HCT116 (cell line): ENCODE measurements around the gene THBS1. TPM values are rescaled to one million over a fixed set of nuclear protein-coding genes. Genes with fewer than 3 reads are reported as not detected.

Experiments used
- ATAC-seq: fragments of 200-7000 bp; cut with Tn5 transposase; 2 replicates; pipeline ENCODE4 v1.9.1; 2020; ENCODE audit warnings: mild to moderate bottlenecking, moderate library complexity
- BruUV-seq: library from RNA; stranded (reverse); fragments of 400-500 nt; replicated peaks from 2 replicates; lab custom pipeline; 2021; lab: Mats Ljungman, UMichigan
- CTCF ChIA-PET: fragments of 300-600 bp; sonication (Branson Sonifier 250); formaldehyde crosslinking; loops from one replicate; lab custom pipeline; 2021; ENCODE audit warnings: antibody characterized with exemption; lab: Charles Lee
- POLR2A ChIA-PET: fragments of 300-600, 350-600 bp; sonication (Branson Sonifier 250); formaldehyde crosslinking; loops from one replicate; lab custom pipeline; 2021; ENCODE audit warnings: antibody characterized with exemption; lab: Charles Lee
- RAD21 ChIA-PET, 2 experiments: fragments of 300-600 bp; sonication (Branson Sonifier 250); formaldehyde crosslinking; loops; one replicate each; lab custom pipeline; 2023; ENCODE audit warnings: low total read pairs in 2 of 2; ENCODE audit not compliant: uncharacterized antibody in 2 of 2, unreplicated experiment in 2 of 2, low non-redundant PET in 1 of 2; lab: Charles Lee
- DNase-seq: peaks from one replicate; pipeline ENCODE4 v3.0.0-alpha.2; 2010; ENCODE audit warnings: low read depth, low spot score
- H2AFZ ChIP-seq: fragments of 200-600 bp; shearing (Covaris generic), sonication (generic); 2 replicates; pipeline ENCODE4 v1.6.1; 2017; ENCODE audit warnings: low read depth, mixed run types, mixed read lengths, antibody characterized with exemption, low read length; ENCODE audit not compliant: poor library complexity, severe bottlenecking
- H3K27ac ChIP-seq: 2 replicates; pipeline ENCODE4 v1.5.1; 2012; ENCODE audit warnings: low read depth, low read length
- H3K27me3 ChIP-seq: fragments of 200-600 bp; sonication (generic); 2 replicates; pipeline ENCODE4 v1.6.1; 2016; ENCODE audit warnings: mixed run types, low read length, mixed read lengths; ENCODE audit not compliant: insufficient read depth
- H3K36me3 ChIP-seq, 2 experiments: fragments of 200-500 bp in 1 of 2; fragments of 200-600 bp in 1 of 2; sonication (Bioruptor generic) in 1 of 2; sonication (generic) in 1 of 2; 2 replicates each; pipeline versions ENCODE4 v1.5.1 to v1.6.1; 2014 to 2016; ENCODE audit warnings: low read length in 2 of 2, inconsistent platforms in 1 of 2, mixed read lengths in 1 of 2, mixed run types in 1 of 2; ENCODE audit not compliant: insufficient read depth in 2 of 2, control insufficient read depth in 1 of 2
- H3K4me1 ChIP-seq, 2 experiments: fragments of 200-600 bp in 1 of 2; sonication (generic) in 1 of 2; 2 replicates each; pipeline versions ENCODE4 v1.5.1 to v1.6.1; 2012 to 2017; ENCODE audit warnings: low read length in 2 of 2, inconsistent platforms in 1 of 2, mild to moderate bottlenecking in 1 of 2, mixed read lengths in 1 of 2, mixed run types in 1 of 2, moderate library complexity in 1 of 2; ENCODE audit not compliant: insufficient read depth in 2 of 2, control insufficient read depth in 1 of 2
- H3K4me2 ChIP-seq: fragments of 200-600 bp; sonication (generic); 2 replicates; pipeline ENCODE4 v1.6.1; 2017; ENCODE audit warnings: mixed run types, low read length, mixed read lengths
- H3K4me3 ChIP-seq, 2 experiments: fragments of 200-600 bp in 1 of 2; sonication (generic) in 1 of 2; replicated peaks in 1 of 2; 2 replicates each; pipeline ENCODE4 v1.5.1; 2011 to 2016; ENCODE audit warnings: low read length in 2 of 2, control low read depth in 1 of 2, low read depth in 1 of 2, mild to moderate bottlenecking in 1 of 2, mixed read lengths in 1 of 2, mixed run types in 1 of 2
- H3K79me2 ChIP-seq: fragments of 200-600 bp; sonication (generic); 2 replicates; pipeline ENCODE4 v1.6.1; 2017; ENCODE audit warnings: mild to moderate bottlenecking, mixed run types, low read length, moderate library complexity, mixed read lengths; ENCODE audit not compliant: insufficient read depth
- H3K9ac ChIP-seq: fragments of 200-600 bp; sonication (generic); 2 replicates; pipeline ENCODE4 v1.6.1; 2016; ENCODE audit warnings: low read length, mixed read lengths
- H3K9me2 ChIP-seq: fragments of 200-600 bp; sonication (generic), shearing (Covaris generic); 2 replicates; pipeline ENCODE4 v1.6.1; 2017; ENCODE audit warnings: mixed run types, mild to moderate bottlenecking, moderate library complexity; ENCODE audit not compliant: insufficient read depth
- H3K9me3 ChIP-seq, 2 experiments: fragments of 200-500 bp in 1 of 2; fragments of 200-600 bp in 1 of 2; sonication (Bioruptor generic) in 1 of 2; sonication (generic) in 1 of 2; 2 replicates each; pipeline ENCODE4 v1.6.1; 2014 to 2017; ENCODE audit warnings: low read length in 2 of 2, mixed read lengths in 2 of 2, inconsistent platforms in 1 of 2, low read depth in 1 of 2, mild to moderate bottlenecking in 1 of 2, mixed run types in 1 of 2, moderate library complexity in 1 of 2; ENCODE audit not compliant: control insufficient read depth in 1 of 2, insufficient read depth in 1 of 2
- H4K20me1 ChIP-seq: fragments of 200-600 bp; sonication (generic), shearing (Covaris generic); 2 replicates; pipeline ENCODE4 v1.6.1; 2017; ENCODE audit warnings: mixed run types, mild to moderate bottlenecking, moderate library complexity; ENCODE audit not compliant: insufficient read depth
- CBX3 ChIP-seq: IDR thresholded peaks from 2 replicates; pipeline ENCODE4 v1.6.1; 2012; ENCODE audit warnings: low read depth
- CEBPB ChIP-seq: IDR thresholded peaks from 2 replicates; pipeline ENCODE4 v1.6.1; 2012; ENCODE audit warnings: low read depth
- ELF1 ChIP-seq: IDR thresholded peaks from 2 replicates; pipeline ENCODE4 v1.6.1; 2012; ENCODE audit warnings: low read depth, borderline replicate concordance
- EZH2 ChIP-seq: fragments of 200-600 bp; sonication (generic); IDR thresholded peaks from 2 replicates; pipeline ENCODE4 v1.6.1; 2017; ENCODE audit warnings: antibody characterized with exemption, mixed run types
- EZH2phosphoT487 ChIP-seq: fragments of 200-600 bp; IDR thresholded peaks from 2 replicates; pipeline ENCODE4 v1.6.1; 2018; ENCODE audit warnings: antibody characterized with exemption, borderline replicate concordance
- POLR2A ChIP-seq: IDR thresholded peaks from 2 replicates; pipeline ENCODE4 v1.7.0; 2011; ENCODE audit warnings: borderline replicate concordance; ENCODE audit not compliant: insufficient read depth, insufficient read length; ENCODE audit errors: extremely low read depth
- SIN3A ChIP-seq: IDR thresholded peaks from 2 replicates; pipeline ENCODE4 v1.6.1; 2012; ENCODE audit warnings: low read depth
- SP1 ChIP-seq: IDR thresholded peaks from 2 replicates; pipeline ENCODE4 v1.6.1; 2012; ENCODE audit warnings: low read depth
- SRF ChIP-seq: IDR thresholded peaks from 2 replicates; pipeline ENCODE4 v1.6.1; 2012; ENCODE audit warnings: low read depth
- intact Hi-C: fragments of 100-400 bp; cut with micrococcal nuclease; formaldehyde crosslinking; loops from 2 replicates; pipeline ENCODE4 v1.10.0; 2022
- total RNA-seq: library from RNA; stranded (reverse); gene quantifications from one replicate; pipeline ENCODE4 v1.2.1, GENCODE V29; 2021; ENCODE audit not compliant: unreplicated experiment
- TF ChIP-seq, protein P1 (sequence below): IDR thresholded peaks from 2 replicates; pipeline ENCODE4 v1.6.1; 2012
- TF ChIP-seq, protein P2 (sequence below), 3 experiments: fragments of 200-600 bp in 1 of 3; sonication (generic) in 1 of 3; IDR thresholded peaks in 2 of 3; conservative IDR thresholded peaks in 1 of 3; 2 replicates each; pipeline ENCODE4 v1.5.1; 2012 to 2017; ENCODE audit warnings: low read depth in 2 of 3, low read length in 2 of 3, antibody characterized with exemption in 1 of 3, borderline replicate concordance in 1 of 3, control low read depth in 1 of 3, mild to moderate bottlenecking in 1 of 3, mixed read lengths in 1 of 3, mixed run types in 1 of 3, moderate library complexity in 1 of 3; ENCODE audit not compliant: insufficient read depth in 1 of 3
- TF ChIP-seq, protein P3 (sequence below): IDR thresholded peaks from 2 replicates; pipeline ENCODE4 v1.6.1; 2012; ENCODE audit warnings: low read depth

THBS1 gene
- total RNA-seq, 1 experiment from 2014 or later = 6.3 TPM

DNA sequence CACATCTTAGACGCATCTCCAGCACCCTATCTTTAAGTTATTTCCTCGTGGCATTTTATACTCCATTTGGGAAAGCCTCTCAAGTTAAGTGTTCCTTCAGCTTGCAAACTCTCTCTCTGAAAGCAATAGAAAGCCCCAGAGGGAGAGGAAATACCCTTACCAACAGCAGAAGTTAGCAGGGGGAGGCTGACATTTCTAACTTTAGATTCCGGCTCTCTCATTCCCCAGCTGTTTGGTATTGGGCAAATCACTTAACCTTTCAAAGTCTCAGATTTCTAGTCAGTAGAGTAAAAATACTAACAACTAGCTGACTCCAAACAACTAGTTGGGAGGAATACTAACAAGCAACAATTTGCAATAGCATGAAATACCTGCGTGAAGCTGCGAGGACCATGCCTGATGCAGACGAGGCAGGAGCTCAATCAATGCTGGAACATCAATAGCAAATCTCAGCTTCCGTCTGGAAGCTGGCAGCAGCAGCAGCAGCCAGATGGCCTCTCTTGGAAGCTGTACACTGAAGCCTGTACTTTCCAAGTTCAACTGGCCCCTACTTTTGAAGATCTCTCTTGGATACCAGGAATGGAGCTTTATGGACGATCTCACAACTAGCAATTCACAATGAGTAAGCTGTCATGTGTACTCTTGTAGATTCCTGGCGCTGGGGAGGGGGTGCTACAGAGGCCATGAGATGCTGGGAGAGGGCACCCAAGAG, 47.8 kb downstream of the THBS1 start:
- no peaks in the 10 kb centered on the region for H4K20me1 ChIP-seq
- no peak overlapping the region for H3K4me2 ChIP-seq
- no peaks in the 10 kb centered on the region for H3K9me2 ChIP-seq
- no peak overlapping the region for H3K9ac ChIP-seq
- ChIA-PET RAD21 (no interaction called here), POLR2A (no interaction called here), CTCF (no interaction called here)
- ATAC-seq (no peak), DNase-seq (no peak)
- intact Hi-C loops = no loop called here
- no peaks in the 10 kb centered on the region for H3K79me2 ChIP-seq
- BruUV-seq = no TSS peak
- H3K4me3 ChIP-seq = no peak overlapping the region
- no peak overlapping the region for H3K27ac ChIP-seq
- H3K4me1 ChIP-seq = peaks cover 3 to 42% of the 10 kb centered on the region in 2 experiments; a peak in 2 of 4 replicates
- no peaks in the 10 kb centered on the region for H3K36me3 ChIP-seq
- H3K27me3 ChIP-seq = no peaks in the 10 kb centered on the region
- no peaks in the 10 kb centered on the region for H3K9me3 ChIP-seq
- TF ChIP-seq, protein P1, sequence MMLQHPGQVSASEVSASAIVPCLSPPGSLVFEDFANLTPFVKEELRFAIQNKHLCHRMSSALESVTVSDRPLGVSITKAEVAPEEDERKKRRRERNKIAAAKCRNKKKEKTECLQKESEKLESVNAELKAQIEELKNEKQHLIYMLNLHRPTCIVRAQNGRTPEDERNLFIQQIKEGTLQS = no peak
- TF ChIP-seq, protein P2, sequence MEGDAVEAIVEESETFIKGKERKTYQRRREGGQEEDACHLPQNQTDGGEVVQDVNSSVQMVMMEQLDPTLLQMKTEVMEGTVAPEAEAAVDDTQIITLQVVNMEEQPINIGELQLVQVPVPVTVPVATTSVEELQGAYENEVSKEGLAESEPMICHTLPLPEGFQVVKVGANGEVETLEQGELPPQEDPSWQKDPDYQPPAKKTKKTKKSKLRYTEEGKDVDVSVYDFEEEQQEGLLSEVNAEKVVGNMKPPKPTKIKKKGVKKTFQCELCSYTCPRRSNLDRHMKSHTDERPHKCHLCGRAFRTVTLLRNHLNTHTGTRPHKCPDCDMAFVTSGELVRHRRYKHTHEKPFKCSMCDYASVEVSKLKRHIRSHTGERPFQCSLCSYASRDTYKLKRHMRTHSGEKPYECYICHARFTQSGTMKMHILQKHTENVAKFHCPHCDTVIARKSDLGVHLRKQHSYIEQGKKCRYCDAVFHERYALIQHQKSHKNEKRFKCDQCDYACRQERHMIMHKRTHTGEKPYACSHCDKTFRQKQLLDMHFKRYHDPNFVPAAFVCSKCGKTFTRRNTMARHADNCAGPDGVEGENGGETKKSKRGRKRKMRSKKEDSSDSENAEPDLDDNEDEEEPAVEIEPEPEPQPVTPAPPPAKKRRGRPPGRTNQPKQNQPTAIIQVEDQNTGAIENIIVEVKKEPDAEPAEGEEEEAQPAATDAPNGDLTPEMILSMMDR (IDR thresholded peaks at IDR 0.05 in 2 of 3, conservative IDR thresholded peaks at IDR 0.05 in 1 of 3; ENCODE audit: borderline replicate concordance in 1 of 3, insufficient read depth in 1 of 3, low read depth in 2 of 3, low read length in 2 of 3) = no peak
- TF ChIP-seq SP1 = no peak
- TF ChIP-seq EZH2 = no peak
- no peak overlapping the region for H2AFZ ChIP-seq

DNA sequence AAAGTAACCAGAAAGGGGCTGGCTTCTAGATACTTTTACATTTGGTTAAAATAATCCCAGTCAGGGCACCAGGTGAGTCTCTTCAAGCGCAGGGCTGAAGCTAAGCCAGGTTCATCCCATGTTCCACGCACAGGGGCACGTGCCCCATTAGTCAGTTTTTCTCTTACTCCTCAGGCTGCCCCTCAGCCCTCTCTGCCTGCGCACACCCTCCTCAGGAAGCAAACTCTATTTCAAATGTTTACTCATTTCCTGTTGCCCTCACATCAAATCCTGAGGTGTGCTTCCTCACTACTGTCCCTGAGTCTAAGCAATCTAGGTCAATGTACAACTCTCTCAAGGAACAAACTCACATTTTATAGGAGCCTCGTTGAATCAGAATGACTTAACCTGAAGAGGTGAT, 48.5 kb downstream of the THBS1 start:
- ATAC-seq = no peak
- Histone ChIP-seq H3K27ac (no peak overlapping the region), H3K36me3 (no peaks in the 10 kb centered on the region), H3K9me3 (no peaks in the 10 kb centered on the region), H3K4me2 (no peak overlapping the region), H3K9me2 (no peaks in the 10 kb centered on the region), H3K4me1 (peaks cover 3 to 39% of the 10 kb centered on the region in 2 experiments; a peak in 2 of 4 replicates), H3K4me3 (no peak overlapping the region), H2AFZ (no peak overlapping the region), H3K79me2 (no peaks in the 10 kb centered on the region), H3K27me3 (no peaks in the 10 kb centered on the region), H3K9ac (no peak overlapping the region), H4K20me1 (no peaks in the 10 kb centered on the region)
- intact Hi-C loops = no loop called here
- no TSS peak for BruUV-seq
- POLR2A ChIA-PET = no interaction called here
- no peak for DNase-seq
- CTCF ChIA-PET = no interaction called here
- RAD21 ChIA-PET = no interaction called here
- TF ChIP-seq CBX3 (no peak), CEBPB (no peak), SRF (no peak), EZH2phosphoT487 (no peak), ELF1 (no peak), SIN3A (no peak), POLR2A (no peak)
- TF ChIP-seq, protein P3, sequence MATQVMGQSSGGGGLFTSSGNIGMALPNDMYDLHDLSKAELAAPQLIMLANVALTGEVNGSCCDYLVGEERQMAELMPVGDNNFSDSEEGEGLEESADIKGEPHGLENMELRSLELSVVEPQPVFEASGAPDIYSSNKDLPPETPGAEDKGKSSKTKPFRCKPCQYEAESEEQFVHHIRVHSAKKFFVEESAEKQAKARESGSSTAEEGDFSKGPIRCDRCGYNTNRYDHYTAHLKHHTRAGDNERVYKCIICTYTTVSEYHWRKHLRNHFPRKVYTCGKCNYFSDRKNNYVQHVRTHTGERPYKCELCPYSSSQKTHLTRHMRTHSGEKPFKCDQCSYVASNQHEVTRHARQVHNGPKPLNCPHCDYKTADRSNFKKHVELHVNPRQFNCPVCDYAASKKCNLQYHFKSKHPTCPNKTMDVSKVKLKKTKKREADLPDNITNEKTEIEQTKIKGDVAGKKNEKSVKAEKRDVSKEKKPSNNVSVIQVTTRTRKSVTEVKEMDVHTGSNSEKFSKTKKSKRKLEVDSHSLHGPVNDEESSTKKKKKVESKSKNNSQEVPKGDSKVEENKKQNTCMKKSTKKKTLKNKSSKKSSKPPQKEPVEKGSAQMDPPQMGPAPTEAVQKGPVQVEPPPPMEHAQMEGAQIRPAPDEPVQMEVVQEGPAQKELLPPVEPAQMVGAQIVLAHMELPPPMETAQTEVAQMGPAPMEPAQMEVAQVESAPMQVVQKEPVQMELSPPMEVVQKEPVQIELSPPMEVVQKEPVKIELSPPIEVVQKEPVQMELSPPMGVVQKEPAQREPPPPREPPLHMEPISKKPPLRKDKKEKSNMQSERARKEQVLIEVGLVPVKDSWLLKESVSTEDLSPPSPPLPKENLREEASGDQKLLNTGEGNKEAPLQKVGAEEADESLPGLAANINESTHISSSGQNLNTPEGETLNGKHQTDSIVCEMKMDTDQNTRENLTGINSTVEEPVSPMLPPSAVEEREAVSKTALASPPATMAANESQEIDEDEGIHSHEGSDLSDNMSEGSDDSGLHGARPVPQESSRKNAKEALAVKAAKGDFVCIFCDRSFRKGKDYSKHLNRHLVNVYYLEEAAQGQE = no peak
- TF ChIP-seq, protein P2 (IDR thresholded peaks at IDR 0.05 in 2 of 3, conservative IDR thresholded peaks at IDR 0.05 in 1 of 3; ENCODE audit: borderline replicate concordance in 1 of 3, insufficient read depth in 1 of 3, low read depth in 2 of 3, low read length in 2 of 3) = no peak
